ENCODE data around the gene RANBP17. TPM values are rescaled to one million over a fixed set of nuclear protein-coding genes. Genes with fewer than 3 reads are reported as not detected.

The RANBP17 gene
- total and polyA plus RNA-seq, 12 donors: 0.55 to 12.9 (median 5.9) TPM

- no peaks in the 10 kb centered on the region for H3K27me3 ChIP-seq
- ATAC-seq (no peak), DNase-seq (no peak)
- no peaks in the 10 kb centered on the region for H3K4me1 ChIP-seq
- no peaks in the 10 kb centered on the region for H3K36me3 ChIP-seq
- 70 to 78% methylated on average over 3 of the region's 3 CpGs for WGBS, 2 donors
- no peak overlapping the region for H3K27ac ChIP-seq
- no peaks in the 10 kb centered on the region for H3K9me3 ChIP-seq
- no peak overlapping the region for H3K4me3 ChIP-seq
- intact Hi-C loops (cut with DNase I): no loop called here
- TF ChIP-seq CTCF (IDR thresholded peaks at IDR 0.05): no peak
Measured at GRCh38 chr5:171143171-171143570, 281.4 kb downstream of the RANBP17 start.

GRCh38 chr5:171143926-171144325 lies 282.1 kb downstream of the RANBP17 start:
- H3K4me1 ChIP-seq: no peaks in the 10 kb centered on the region
- H3K27ac ChIP-seq: no peak overlapping the region
- intact Hi-C loops (cut with DNase I): no loop called here
- no peaks in the 10 kb centered on the region for H3K27me3 ChIP-seq
- ATAC-seq: no peak
- DNase-seq: no peak
- no peaks in the 10 kb centered on the region for H3K36me3 ChIP-seq
- H3K4me3 ChIP-seq: no peak overlapping the region
- 87 to 98% methylated on average over 6 of the region's 6 CpGs for WGBS, 2 donors
- no peaks in the 10 kb centered on the region for H3K9me3 ChIP-seq
- no peak for TF ChIP-seq CTCF (IDR thresholded peaks at IDR 0.05)

- intact Hi-C loops (cut with DNase I): no loop called here
Measured at GRCh38 chr5:171149333-171149732, 287.5 kb downstream of the RANBP17 start.

DNA sequence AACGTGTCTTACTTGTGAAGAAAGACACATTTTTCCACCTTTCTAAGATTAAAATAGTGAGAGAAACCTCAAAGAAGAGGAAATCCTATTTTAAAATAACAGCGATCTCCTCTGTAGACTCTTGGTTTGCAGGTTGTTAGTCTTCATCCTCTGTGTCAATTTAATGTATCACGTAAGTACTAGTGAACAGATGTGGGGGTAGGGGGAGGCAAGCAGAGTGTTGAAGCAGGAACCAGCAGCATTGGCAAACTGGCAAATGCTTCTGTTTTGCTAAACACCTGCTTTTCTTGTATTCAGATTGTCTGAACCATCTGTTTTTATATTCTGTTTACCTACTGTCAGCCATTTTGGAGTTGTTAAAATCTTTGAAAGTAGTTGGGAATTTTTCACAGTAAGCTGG lies 288.0 kb downstream of the RANBP17 start:
- H3K27ac ChIP-seq: no peak overlapping the region
- no peak for TF ChIP-seq CTCF (IDR thresholded peaks at IDR 0.05)
- H3K36me3 ChIP-seq: no peaks in the 10 kb centered on the region
- DNase-seq (no peak), ATAC-seq (no peak)
- H3K4me1 ChIP-seq: no peaks in the 10 kb centered on the region
- intact Hi-C loops (cut with DNase I): no loop called here
- WGBS, 2 donors: 88 to 90% methylated on average over 3 of the region's 3 CpGs
- H3K27me3 ChIP-seq: no peaks in the 10 kb centered on the region
- no peaks in the 10 kb centered on the region for H3K9me3 ChIP-seq
- H3K4me3 ChIP-seq: no peak overlapping the region

More at GRCh38 chr5:171149333-171149732, 287.5 kb downstream of the RANBP17 start:
- H3K4me3 ChIP-seq: no peak overlapping the region
- H3K9me3 ChIP-seq: no peaks in the 10 kb centered on the region
- no peak for TF ChIP-seq CTCF (IDR thresholded peaks at IDR 0.05)
- no peak overlapping the region for H3K27ac ChIP-seq
- DNase-seq (no peak), ATAC-seq (no peak)
- 70 to 91% methylated on average over 2 of the region's 2 CpGs for WGBS, 2 donors
- H3K27me3 ChIP-seq: no peaks in the 10 kb centered on the region
- H3K4me1 ChIP-seq: no peaks in the 10 kb centered on the region
- H3K36me3 ChIP-seq: no peaks in the 10 kb centered on the region

DNA sequence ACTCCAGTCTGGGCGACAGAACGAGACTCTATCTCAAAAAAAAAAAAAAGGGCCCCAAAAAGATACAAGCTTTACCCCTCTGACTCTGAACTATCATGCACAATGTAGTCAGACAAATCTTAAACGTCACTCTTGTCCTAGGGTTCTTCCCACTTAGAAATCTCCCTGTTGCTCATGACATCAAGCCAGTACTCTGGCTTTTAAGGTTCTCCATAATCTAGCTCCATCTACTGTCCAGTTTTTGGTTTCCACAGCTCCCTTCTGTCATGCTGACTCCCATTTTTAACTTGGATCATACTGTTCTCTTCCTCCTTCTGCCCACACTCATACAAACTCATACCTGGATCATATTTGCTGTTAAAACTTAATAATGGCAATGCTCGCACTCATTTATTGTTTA lies 290.6 kb downstream of the RANBP17 start:
- no peak for ATAC-seq
- H3K9me3 ChIP-seq: no peaks in the 10 kb centered on the region
- TF ChIP-seq CTCF (IDR thresholded peaks at IDR 0.05): no peak
- H3K27me3 ChIP-seq: no peaks in the 10 kb centered on the region
- 91 to 95% methylated on average over 4 of the region's 4 CpGs for WGBS, 2 donors
- no peaks in the 10 kb centered on the region for H3K4me1 ChIP-seq
- H3K27ac ChIP-seq: no peak overlapping the region
- H3K36me3 ChIP-seq: no peaks in the 10 kb centered on the region
- intact Hi-C loops (cut with DNase I): no loop called here
- no peak overlapping the region for H3K4me3 ChIP-seq
- no peak for DNase-seq
